Peyer's patch (tissue), 4 donors: Measurements from ENCODE around the gene TAF11.

Experiments
- POLR2A ChIP-seq, 2 donors: fragments of 450-650 bp; IDR thresholded peaks; one replicate each; pipeline ENCODE4 v1.5.1; 2017; ENCODE audit warnings: antibody characterized with exemption in 2 of 2, mild to moderate bottlenecking in 2 of 2, moderate library complexity in 2 of 2
- TF ChIP-seq, protein P1 (sequence below), 6 experiments: fragments of 450-650 bp in 4 of 6; fragments of 200-600 bp in 2 of 6; sonication (generic) in 1 of 6; IDR thresholded peaks; one replicate each; pipeline ENCODE4 v1.5.1; 2017 to 2019; ENCODE audit warnings: antibody characterized with exemption in 6 of 6, mild to moderate bottlenecking in 3 of 6, moderate library complexity in 1 of 6

DNA sequence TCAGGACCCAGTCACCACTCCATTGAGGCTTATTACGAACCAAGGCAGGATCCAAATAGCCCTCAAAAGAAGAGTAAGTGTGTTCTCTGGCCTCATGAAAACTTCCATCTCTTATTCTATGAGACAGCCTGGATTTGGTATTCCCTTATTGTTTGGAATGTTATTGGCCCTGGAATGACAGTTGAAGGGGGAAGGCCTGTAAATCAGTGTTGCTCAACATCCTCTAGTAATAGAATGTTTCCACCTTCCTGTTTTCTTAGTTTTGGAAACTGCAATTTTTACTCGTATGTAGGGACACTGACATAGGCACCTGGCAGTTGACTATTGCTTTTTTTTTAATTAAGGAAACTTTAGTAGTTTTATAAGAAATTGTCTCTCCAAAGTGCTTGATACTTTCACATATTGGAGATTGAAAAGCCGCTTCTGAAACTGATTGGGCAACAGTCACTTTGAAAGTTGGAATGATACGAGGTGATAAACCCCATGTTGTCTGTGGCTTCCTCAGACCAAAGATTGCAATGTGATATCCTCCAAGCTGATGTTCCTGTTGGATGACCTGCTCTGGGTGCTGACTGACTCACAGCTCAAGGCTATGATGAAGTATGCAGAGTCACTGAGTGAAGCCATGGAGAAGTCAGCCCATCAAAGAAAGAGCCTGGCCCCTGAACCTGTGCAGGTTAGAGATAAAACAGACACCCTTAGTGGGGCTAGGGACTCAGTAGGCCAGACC is 52.9 kb downstream of the TAF11 start:
- TF ChIP-seq, protein P1, sequence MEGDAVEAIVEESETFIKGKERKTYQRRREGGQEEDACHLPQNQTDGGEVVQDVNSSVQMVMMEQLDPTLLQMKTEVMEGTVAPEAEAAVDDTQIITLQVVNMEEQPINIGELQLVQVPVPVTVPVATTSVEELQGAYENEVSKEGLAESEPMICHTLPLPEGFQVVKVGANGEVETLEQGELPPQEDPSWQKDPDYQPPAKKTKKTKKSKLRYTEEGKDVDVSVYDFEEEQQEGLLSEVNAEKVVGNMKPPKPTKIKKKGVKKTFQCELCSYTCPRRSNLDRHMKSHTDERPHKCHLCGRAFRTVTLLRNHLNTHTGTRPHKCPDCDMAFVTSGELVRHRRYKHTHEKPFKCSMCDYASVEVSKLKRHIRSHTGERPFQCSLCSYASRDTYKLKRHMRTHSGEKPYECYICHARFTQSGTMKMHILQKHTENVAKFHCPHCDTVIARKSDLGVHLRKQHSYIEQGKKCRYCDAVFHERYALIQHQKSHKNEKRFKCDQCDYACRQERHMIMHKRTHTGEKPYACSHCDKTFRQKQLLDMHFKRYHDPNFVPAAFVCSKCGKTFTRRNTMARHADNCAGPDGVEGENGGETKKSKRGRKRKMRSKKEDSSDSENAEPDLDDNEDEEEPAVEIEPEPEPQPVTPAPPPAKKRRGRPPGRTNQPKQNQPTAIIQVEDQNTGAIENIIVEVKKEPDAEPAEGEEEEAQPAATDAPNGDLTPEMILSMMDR (IDR thresholded peaks at IDR 0.05), result no peak
- no peak for TF ChIP-seq POLR2A (IDR thresholded peaks at IDR 0.05)
